ENCODE measurements around the gene CDPF1. TPM values are rescaled to one million over a fixed set of nuclear protein-coding genes. Genes with fewer than 3 reads are reported as not detected.

Gene CDPF1
- total and polyA plus RNA-seq, 2 of the 13 experiments (the other 11 are each of a cell fraction or from before 2014, with no cell fraction given): 5.2 to 8.1 TPM

- Histone ChIP-seq H3K9ac (ENCODE audit: insufficient read depth, low read depth, low read length) (no peak overlapping the region), H4K20me1 (ENCODE audit: insufficient read depth, low read length) (no peaks in the 10 kb centered on the region), H3K4me2 (ENCODE audit: low read depth, low read length) (no peak overlapping the region), H3K4me1 (ENCODE audit: insufficient read depth, low read length) (peaks cover 30% of the 10 kb centered on the region), H3K4me3 (replicated peaks in 1 of 3; ENCODE audit: insufficient read depth in 1 of 3, low read depth in 2 of 3, low read length in 3 of 3) (no peak overlapping the region), H3K27me3 (ENCODE audit: control insufficient read depth in 1 of 2, insufficient read depth in 2 of 2, low read length in 2 of 2) (no peaks in the 10 kb centered on the region), H3K36me3 (replicated peaks in 1 of 2; ENCODE audit: control insufficient read depth in 1 of 2, insufficient read depth in 2 of 2, low read length in 2 of 2) (peaks cover 3% of the 10 kb centered on the region in 2 experiments; a peak in 2 of 5 replicates), H3K27ac (ENCODE audit: extremely low read length, insufficient read depth, low read length) (no peak overlapping the region), H2AFZ (ENCODE audit: low read length) (no peak overlapping the region), H3K9me3 (ENCODE audit: low read length) (no peaks in the 10 kb centered on the region), H3K79me2 (ENCODE audit: insufficient read depth, low read length) (peaks cover 4% of the 10 kb centered on the region)
- ATAC-seq (no peak), FAIRE-seq (no peak), DNase-seq (ENCODE audit: low spot score) (no peak)
- WGBS (ENCODE audit: low lambda C conversion rate): 100% methylated on average over 1 of the region's 2 CpGs
- ChIA-PET CTCF (ENCODE audit: low intra/inter-chr PET ratio, low total read pairs) (no interaction called here), POLR2A (interaction anchor here (0.5 to 7.2 kb wide), 2 partner anchors 21 to 95 kb away, joined by 3 to 83 read pairs; partner anchors contain the start of gene TTC38)
- BruUV-seq (replicated peaks): no TSS peak
- in situ Hi-C loops (cut with HindIII; ENCODE audit: extremely low pct_ligation_motif_present, low pct_unique_long_range_greater_than_20kb): no loop called here
- intact Hi-C loops (cut with micrococcal nuclease; ENCODE audit: unreplicated experiment): no loop called here
- no peak for TF ChIP-seq SOX13 (IDR thresholded peaks at IDR 0.05)
- no peak for TF ChIP-seq SOX13 (CRISPR knock-in tag; conservative IDR thresholded peaks at IDR 0.05 in 1 of 2, IDR thresholded peaks at IDR 0.05 in 1 of 2)
- TF ChIP-seq ZNF766 (CRISPR knock-in tag; IDR thresholded peaks at IDR 0.05; ENCODE audit: borderline replicate concordance): no peak
- no peak for TF ChIP-seq ZFP37 (CRISPR knock-in tag; IDR thresholded peaks at IDR 0.05; ENCODE audit: borderline replicate concordance)
- TF ChIP-seq SALL1 (CRISPR knock-in tag; IDR thresholded peaks at IDR 0.05): no peak
- TF ChIP-seq SMARCC2 (IDR thresholded peaks at IDR 0.05): no peak
- no peak for TF ChIP-seq HMGA1 (CRISPR knock-in tag; conservative IDR thresholded peaks at IDR 0.05)
- TF ChIP-seq RFX5 (IDR thresholded peaks at IDR 0.05; ENCODE audit: low read depth, low read length): no peak
- no peak for TF ChIP-seq PHF8 (CRISPR knock-in tag; IDR thresholded peaks at IDR 0.05)
- TF ChIP-seq CTCF (CRISPR knock-in tag; IDR thresholded peaks at IDR 0.05): no peak
- TF ChIP-seq SIX1 (CRISPR knock-in tag; IDR thresholded peaks at IDR 0.05; ENCODE audit: borderline replicate concordance): no peak
- no peak for TF ChIP-seq ZNF703 (CRISPR knock-in tag; IDR thresholded peaks at IDR 0.05; ENCODE audit: borderline replicate concordance)
- TF ChIP-seq KLF11 (CRISPR knock-in tag; IDR thresholded peaks at IDR 0.05): no peak
- no peak for TF ChIP-seq FIP1L1 (IDR thresholded peaks at IDR 0.05; ENCODE audit: borderline replicate concordance, insufficient read depth, low read depth, low read length)
- TF ChIP-seq BRF2 (CRISPR knock-in tag; IDR thresholded peaks at IDR 0.05): no peak
- no peak for TF ChIP-seq TFDP1 (CRISPR knock-in tag; IDR thresholded peaks at IDR 0.05; ENCODE audit: borderline replicate concordance)
Measured at GRCh38 chr22:46247443-46247975, 2.6 kb downstream of the CDPF1 start.

All from HepG2 (cell line).